GM12801 (cell line): ENCODE data around the gene FAIM.

ENCODE experiments used
- CTCF ChIP-seq: IDR thresholded peaks from one replicate; pipeline ENCODE4 v1.5.1; 2011; ENCODE audit warnings: control low read depth; ENCODE audit not compliant: insufficient read length; ENCODE audit errors: extremely low read depth

FAIM gene

GRCh38 chr3:138598534-138598933 lies 10.0 kb upstream of the FAIM start:
- TF ChIP-seq CTCF = no peak

- no peak for TF ChIP-seq CTCF
Measured at GRCh38 chr3:138600100-138600745, 8.3 kb upstream of the FAIM start.

GRCh38 chr3:138609898-138610266 lies 1.3 kb downstream of the FAIM start:
- TF ChIP-seq CTCF = no peak

- no peak for TF ChIP-seq CTCF
Measured at GRCh38 chr3:138615462-138615861, 6.9 kb downstream of the FAIM start.

- TF ChIP-seq CTCF = no peak
Measured at GRCh38 chr3:138620431-138620830, 11.9 kb downstream of the FAIM start.

- TF ChIP-seq CTCF = no peak
Measured at GRCh38 chr3:138624518-138624917, 15.9 kb downstream of the FAIM start.

GRCh38 chr3:138625707-138626365 lies 17.3 kb downstream of the FAIM start:
- no peak for TF ChIP-seq CTCF
